ENCODE measurements around the gene KLB.
"Not testable (repeated sequence)": the region's sequence is repeated elsewhere in the genome, so short reads cannot be mapped to it uniquely, and the experiment has no call there.

Gene KLB

DNA sequence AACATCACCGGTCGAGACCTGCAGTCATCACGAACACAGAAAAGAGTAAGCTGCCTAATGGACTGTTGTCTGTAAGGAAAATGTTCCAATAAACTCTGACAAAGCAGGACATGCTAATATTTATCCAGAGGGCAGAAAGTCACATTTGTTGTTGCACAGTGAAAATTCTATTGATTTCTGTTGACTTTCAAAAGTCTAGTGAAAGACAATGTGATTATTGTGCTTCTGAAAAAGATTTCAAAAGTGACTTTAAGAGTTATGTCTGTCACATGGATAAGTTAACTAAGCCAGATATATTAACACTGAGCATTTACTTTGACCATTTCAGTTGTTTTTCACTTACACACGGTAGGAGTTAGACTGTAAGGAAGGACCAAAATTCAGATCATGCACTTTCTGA, 31.3 kb upstream of the KLB start:
- WGBS, 2 experiments (ENCODE audit: insufficient coverage in 2 of 2) = 94 to 96% methylated on average over 3 to 4 of the region's 4 CpGs

GRCh38 chr4:39383690-39384089, 23.0 kb upstream of the KLB start:
- Histone ChIP-seq H3K4me1 (ENCODE audit: control insufficient read depth, insufficient read depth, low read length, poor library complexity, severe bottlenecking) (no peaks in the 10 kb centered on the region), H3K27ac (ENCODE audit: low read depth, low read length, severe bottlenecking) (no peak overlapping the region), H3K36me3 (ENCODE audit: control insufficient read depth, insufficient read depth, low read length) (no peaks in the 10 kb centered on the region), H3K9me3 (ENCODE audit: control insufficient read depth, low read length) (no peaks in the 10 kb centered on the region), H3K4me3 (ENCODE audit: extremely low read depth, insufficient read depth, low read length, poor library complexity, severe bottlenecking) (no peak overlapping the region)
- WGBS, 2 experiments (ENCODE audit: insufficient coverage in 2 of 2) = 91 to 93% methylated on average over 1 of the region's 1 CpG

More for the DNA sequence above, 31.3 kb upstream of the KLB start:
- no peaks in the 10 kb centered on the region for H3K4me1 ChIP-seq (ENCODE audit: control insufficient read depth, insufficient read depth, low read length, poor library complexity, severe bottlenecking)
- H3K4me3 ChIP-seq (ENCODE audit: extremely low read depth, insufficient read depth, low read length, poor library complexity, severe bottlenecking) = no peak overlapping the region
- H3K27ac ChIP-seq (ENCODE audit: low read depth, low read length, severe bottlenecking) = no peak overlapping the region
- H3K9me3 ChIP-seq (ENCODE audit: control insufficient read depth, low read length) = no peaks in the 10 kb centered on the region
- H3K36me3 ChIP-seq (ENCODE audit: control insufficient read depth, insufficient read depth, low read length) = no peaks in the 10 kb centered on the region

GRCh38 chr4:39384563-39384962, 22.2 kb upstream of the KLB start:
- no peak overlapping the region for H3K27ac ChIP-seq (ENCODE audit: low read depth, low read length, severe bottlenecking)
- 84 to 92% methylated on average over 7 to 8 of the region's 11 CpGs for WGBS, 2 experiments (ENCODE audit: insufficient coverage in 2 of 2)
- no peaks in the 10 kb centered on the region for H3K36me3 ChIP-seq (ENCODE audit: control insufficient read depth, insufficient read depth, low read length)
- H3K9me3 ChIP-seq (ENCODE audit: control insufficient read depth, low read length) = no peaks in the 10 kb centered on the region
- no peak overlapping the region for H3K4me3 ChIP-seq (ENCODE audit: extremely low read depth, insufficient read depth, low read length, poor library complexity, severe bottlenecking)
- no peaks in the 10 kb centered on the region for H3K4me1 ChIP-seq (ENCODE audit: control insufficient read depth, insufficient read depth, low read length, poor library complexity, severe bottlenecking)

DNA sequence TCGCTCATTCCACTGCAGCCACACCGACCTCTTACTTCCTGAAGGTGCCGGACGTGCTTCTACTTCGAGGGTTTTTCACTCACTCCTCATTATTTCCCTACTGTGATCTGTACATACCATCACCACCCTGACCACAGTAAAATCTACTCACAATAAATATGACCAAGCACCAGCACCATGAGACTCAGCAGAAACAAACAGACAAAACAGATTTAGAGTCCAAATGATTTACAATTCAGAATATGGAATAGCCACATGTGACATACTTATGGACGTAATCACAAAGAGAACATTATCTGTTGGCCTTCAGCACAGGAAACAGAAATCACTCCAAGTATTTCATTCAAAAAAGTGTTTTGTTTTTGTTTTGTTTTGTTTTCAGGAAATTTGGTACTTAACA, 16.1 kb upstream of the KLB start:
- no peaks in the 10 kb centered on the region for H3K36me3 ChIP-seq (ENCODE audit: control insufficient read depth, insufficient read depth, low read length)
- H3K4me3 ChIP-seq (ENCODE audit: extremely low read depth, insufficient read depth, low read length, poor library complexity, severe bottlenecking) = no peak overlapping the region
- H3K27ac ChIP-seq (ENCODE audit: low read depth, low read length, severe bottlenecking) = no peak overlapping the region
- no peaks in the 10 kb centered on the region for H3K9me3 ChIP-seq (ENCODE audit: control insufficient read depth, low read length)
- no peaks in the 10 kb centered on the region for H3K4me1 ChIP-seq (ENCODE audit: control insufficient read depth, insufficient read depth, low read length, poor library complexity, severe bottlenecking)
- 78 to 94% methylated on average over 5 of the region's 6 CpGs for WGBS, 2 experiments (ENCODE audit: insufficient coverage in 2 of 2)

DNA sequence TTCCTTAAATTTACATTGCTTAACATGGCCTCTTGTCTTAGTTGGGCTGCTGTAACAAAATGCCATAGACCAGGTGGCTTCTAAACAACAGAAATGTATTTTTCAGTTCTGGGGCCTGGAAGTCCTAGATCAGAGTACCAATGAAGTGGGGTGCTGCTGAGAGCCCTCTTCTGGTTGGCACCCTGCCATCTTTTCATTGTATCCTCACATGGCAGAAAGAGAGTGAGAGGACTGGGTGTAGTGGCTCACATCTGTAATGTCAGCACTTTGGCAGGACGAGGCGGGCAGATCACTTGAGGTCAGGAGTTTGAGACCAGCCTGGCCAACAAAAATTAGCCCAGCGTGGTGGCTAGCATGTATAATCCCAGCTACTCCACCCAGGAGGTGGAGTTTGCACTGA, 12.0 kb upstream of the KLB start:
- no peaks in the 10 kb centered on the region for H3K36me3 ChIP-seq (ENCODE audit: control insufficient read depth, insufficient read depth, low read length)
- H3K4me1 ChIP-seq (ENCODE audit: control insufficient read depth, insufficient read depth, low read length, poor library complexity, severe bottlenecking) = no peaks in the 10 kb centered on the region
- 83 to 93% methylated on average over 2 of the region's 3 CpGs for WGBS, 2 experiments (ENCODE audit: insufficient coverage in 2 of 2)
- H3K27ac ChIP-seq (ENCODE audit: low read depth, low read length, severe bottlenecking) = no peak overlapping the region
- H3K9me3 ChIP-seq (ENCODE audit: control insufficient read depth, low read length) = no peaks in the 10 kb centered on the region
- H3K4me3 ChIP-seq (ENCODE audit: extremely low read depth, insufficient read depth, low read length, poor library complexity, severe bottlenecking) = no peak overlapping the region

GRCh38 chr4:39401640-39402039, 5.1 kb upstream of the KLB start:
- H3K4me1 ChIP-seq (ENCODE audit: control insufficient read depth, insufficient read depth, low read length, poor library complexity, severe bottlenecking); H3K4me3 ChIP-seq (ENCODE audit: extremely low read depth, insufficient read depth, low read length, poor library complexity, severe bottlenecking); H3K9me3 ChIP-seq (ENCODE audit: control insufficient read depth, low read length); H3K27ac ChIP-seq (ENCODE audit: low read depth, low read length, severe bottlenecking); H3K36me3 ChIP-seq (ENCODE audit: control insufficient read depth, insufficient read depth, low read length): not testable (repeated sequence)
- 60 to 83% methylated on average over 1 of the region's 6 CpGs for WGBS, 2 experiments (ENCODE audit: insufficient coverage in 2 of 2)

DNA sequence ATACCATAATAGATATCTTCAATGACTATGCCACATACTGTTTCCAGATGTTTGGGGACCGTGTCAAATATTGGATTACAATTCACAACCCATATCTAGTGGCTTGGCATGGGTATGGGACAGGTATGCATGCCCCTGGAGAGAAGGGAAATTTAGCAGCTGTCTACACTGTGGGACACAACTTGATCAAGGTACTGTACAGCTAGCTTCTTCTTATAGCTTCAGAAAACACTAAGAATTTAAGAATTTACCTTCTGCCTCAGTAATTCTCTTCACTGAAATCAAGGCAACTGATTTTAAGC, 805 bp downstream of the KLB start:
- no peaks in the 10 kb centered on the region for H3K4me1 ChIP-seq (ENCODE audit: control insufficient read depth, insufficient read depth, low read length, poor library complexity, severe bottlenecking)
- no peak overlapping the region for H3K27ac ChIP-seq (ENCODE audit: low read depth, low read length, severe bottlenecking)
- no peaks in the 10 kb centered on the region for H3K36me3 ChIP-seq (ENCODE audit: control insufficient read depth, insufficient read depth, low read length)
- no CpG with 5 or more reads among the region's 1 CpG for WGBS, 2 experiments (ENCODE audit: insufficient coverage in 2 of 2)
- H3K4me3 ChIP-seq (ENCODE audit: extremely low read depth, insufficient read depth, low read length, poor library complexity, severe bottlenecking) = no peak overlapping the region
- no peaks in the 10 kb centered on the region for H3K9me3 ChIP-seq (ENCODE audit: control insufficient read depth, low read length)

- no peaks in the 10 kb centered on the region for H3K36me3 ChIP-seq (ENCODE audit: control insufficient read depth, insufficient read depth, low read length)
- H3K27ac ChIP-seq (ENCODE audit: low read depth, low read length, severe bottlenecking) = no peak overlapping the region
- no peak overlapping the region for H3K4me3 ChIP-seq (ENCODE audit: extremely low read depth, insufficient read depth, low read length, poor library complexity, severe bottlenecking)
- no peaks in the 10 kb centered on the region for H3K4me1 ChIP-seq (ENCODE audit: control insufficient read depth, insufficient read depth, low read length, poor library complexity, severe bottlenecking)
- no peaks in the 10 kb centered on the region for H3K9me3 ChIP-seq (ENCODE audit: control insufficient read depth, low read length)
- WGBS, 2 experiments (ENCODE audit: insufficient coverage in 2 of 2) = 100% methylated on average over 2 of the region's 5 CpGs
Measured at GRCh38 chr4:39410415-39410814, 3.7 kb downstream of the KLB start.

- H3K27ac ChIP-seq (ENCODE audit: low read depth, low read length, severe bottlenecking); H3K4me1 ChIP-seq (ENCODE audit: control insufficient read depth, insufficient read depth, low read length, poor library complexity, severe bottlenecking); H3K36me3 ChIP-seq (ENCODE audit: control insufficient read depth, insufficient read depth, low read length); H3K4me3 ChIP-seq (ENCODE audit: extremely low read depth, insufficient read depth, low read length, poor library complexity, severe bottlenecking); H3K9me3 ChIP-seq (ENCODE audit: control insufficient read depth, low read length): not testable (repeated sequence)
- 90 to 98% methylated on average over 7 to 8 of the region's 8 CpGs for WGBS, 2 experiments (ENCODE audit: insufficient coverage in 2 of 2)
Measured at GRCh38 chr4:39411561-39411960, 4.8 kb downstream of the KLB start.

GRCh38 chr4:39415678-39416283, 9.1 kb downstream of the KLB start:
- no peaks in the 10 kb centered on the region for H3K9me3 ChIP-seq (ENCODE audit: control insufficient read depth, low read length)
- no peak overlapping the region for H3K27ac ChIP-seq (ENCODE audit: low read depth, low read length, severe bottlenecking)
- WGBS, 2 experiments (ENCODE audit: insufficient coverage in 2 of 2) = no CpG with 5 or more reads among the region's 2 CpGs
- H3K36me3 ChIP-seq (ENCODE audit: control insufficient read depth, insufficient read depth, low read length) = no peaks in the 10 kb centered on the region
- no peaks in the 10 kb centered on the region for H3K4me1 ChIP-seq (ENCODE audit: control insufficient read depth, insufficient read depth, low read length, poor library complexity, severe bottlenecking)
- H3K4me3 ChIP-seq (ENCODE audit: extremely low read depth, insufficient read depth, low read length, poor library complexity, severe bottlenecking) = no peak overlapping the region

GRCh38 chr4:39422247-39422646, 15.5 kb downstream of the KLB start:
- Histone ChIP-seq H3K9me3 (ENCODE audit: control insufficient read depth, low read length) (no peaks in the 10 kb centered on the region), H3K36me3 (ENCODE audit: control insufficient read depth, insufficient read depth, low read length) (no peaks in the 10 kb centered on the region), H3K4me3 (ENCODE audit: extremely low read depth, insufficient read depth, low read length, poor library complexity, severe bottlenecking) (no peak overlapping the region), H3K27ac (ENCODE audit: low read depth, low read length, severe bottlenecking) (no peak overlapping the region), H3K4me1 (ENCODE audit: control insufficient read depth, insufficient read depth, low read length, poor library complexity, severe bottlenecking) (no peaks in the 10 kb centered on the region)
- 83 to 90% methylated on average over 1 of the region's 3 CpGs for WGBS, 2 experiments (ENCODE audit: insufficient coverage in 2 of 2)

Data from mesodermal cell (in vitro differentiated cells).